Measurements from ENCODE around the gene PRR33. TPM values are rescaled to one million over a fixed set of nuclear protein-coding genes. Genes with fewer than 3 reads are reported as not detected.

PRR33 gene
- total RNA-seq, 1 experiment from 2014 or later = not detected

DNA sequence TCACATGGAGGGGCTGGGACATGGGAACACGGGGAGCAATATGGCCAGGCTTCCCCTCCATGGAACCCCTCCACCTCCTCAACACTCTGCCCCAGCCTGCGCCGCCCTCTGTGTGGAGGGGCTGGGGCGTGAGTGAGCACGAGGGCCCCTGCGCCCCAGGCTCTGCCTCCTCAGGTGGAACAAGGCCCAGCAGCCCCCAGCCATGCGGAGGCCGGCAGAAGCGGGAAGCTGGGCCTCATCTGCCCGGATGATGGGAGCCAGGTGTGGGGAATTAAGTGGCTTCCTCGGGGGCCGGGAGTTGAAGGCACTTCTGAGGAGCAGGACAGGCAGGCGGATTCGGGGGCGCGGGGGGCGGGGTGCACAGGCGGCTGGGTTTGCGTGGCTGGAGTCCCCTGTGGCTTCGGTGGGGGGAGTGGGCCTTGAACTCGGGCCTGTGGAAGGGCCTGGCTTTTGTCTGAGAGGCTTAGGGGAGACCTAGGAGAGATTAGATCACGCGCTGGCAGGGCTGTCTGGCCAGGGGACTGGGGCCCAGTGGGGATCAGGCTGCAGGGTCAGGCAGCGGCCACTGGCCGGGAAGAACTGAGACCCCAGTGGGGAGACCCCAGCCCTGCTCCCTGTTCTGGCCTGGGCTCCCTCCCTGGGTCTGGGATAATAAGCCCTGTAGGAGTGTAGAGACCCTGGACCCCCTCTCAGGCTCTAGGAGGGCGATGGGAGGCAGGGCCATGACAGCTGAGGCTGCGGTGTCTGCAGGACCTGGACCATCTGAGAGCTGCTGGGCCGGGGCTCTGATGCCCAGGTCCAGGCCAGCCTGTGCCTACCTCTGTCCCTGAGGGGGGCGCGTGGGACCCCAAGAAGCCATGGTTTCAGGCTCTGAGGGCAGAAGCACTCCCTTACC, 13.3 kb downstream of the PRR33 start:
- no peaks in the 10 kb centered on the region for H3K9me3 ChIP-seq (ENCODE audit: control insufficient read depth in 1 of 2, insufficient read depth in 1 of 2, low read depth in 1 of 2, low read length in 2 of 2)
- no peak overlapping the region for H3K4me3 ChIP-seq (replicated peaks in 1 of 2; ENCODE audit: low read depth in 1 of 2, low read length in 2 of 2)
- no peak overlapping the region for H3K9ac ChIP-seq (ENCODE audit: low read length)
- H3K27ac ChIP-seq (ENCODE audit: low read depth, low read length) = no peak overlapping the region
- H3K9me2 ChIP-seq (ENCODE audit: insufficient read depth) = no peaks in the 10 kb centered on the region
- ChIA-PET CTCF (no interaction called here), RAD21 (ENCODE audit: low non-redundant PET in 1 of 2, low total read pairs in 2 of 2, uncharacterized antibody in 2 of 2, unreplicated experiment in 2 of 2) (no interaction called here), POLR2A (no interaction called here)
- no peak overlapping the region for H3K4me2 ChIP-seq (ENCODE audit: low read length)
- H2AFZ ChIP-seq (ENCODE audit: low read depth, low read length, poor library complexity, severe bottlenecking) = no peak overlapping the region
- TF ChIP-seq, protein P1, sequence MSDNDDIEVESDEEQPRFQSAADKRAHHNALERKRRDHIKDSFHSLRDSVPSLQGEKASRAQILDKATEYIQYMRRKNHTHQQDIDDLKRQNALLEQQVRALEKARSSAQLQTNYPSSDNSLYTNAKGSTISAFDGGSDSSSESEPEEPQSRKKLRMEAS (IDR thresholded peaks at IDR 0.05) = no peak
- TF ChIP-seq SRF (IDR thresholded peaks at IDR 0.05; ENCODE audit: low read depth) (no peak), CBX3 (IDR thresholded peaks at IDR 0.05; ENCODE audit: low read depth) (no peak), FOSL1 (IDR thresholded peaks at IDR 0.05; ENCODE audit: low read depth) (no peak), YY1 (IDR thresholded peaks at IDR 0.05; ENCODE audit: extremely low read depth, insufficient replicate concordance, low read depth, low read length) (no peak), SIN3A (IDR thresholded peaks at IDR 0.05; ENCODE audit: low read depth) (no peak), EZH2 (IDR thresholded peaks at IDR 0.05) (no peak), ZNF274 (IDR thresholded peaks at IDR 0.05; ENCODE audit: low read depth, low read length) (no peak), SP1 (IDR thresholded peaks at IDR 0.05; ENCODE audit: low read depth) (no peak), TCF7L2 (IDR thresholded peaks at IDR 0.05; ENCODE audit: borderline replicate concordance, extremely low read depth, insufficient read depth, insufficient read length) (no peak), JUND (IDR thresholded peaks at IDR 0.05) (no peak), POLR2AphosphoS5 (IDR thresholded peaks at IDR 0.05; ENCODE audit: low read depth, low read length) (no peak), CEBPB (IDR thresholded peaks at IDR 0.05; ENCODE audit: low read depth) (no peak)
- TF ChIP-seq, protein P2, sequence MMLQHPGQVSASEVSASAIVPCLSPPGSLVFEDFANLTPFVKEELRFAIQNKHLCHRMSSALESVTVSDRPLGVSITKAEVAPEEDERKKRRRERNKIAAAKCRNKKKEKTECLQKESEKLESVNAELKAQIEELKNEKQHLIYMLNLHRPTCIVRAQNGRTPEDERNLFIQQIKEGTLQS (IDR thresholded peaks at IDR 0.05) = no peak
- TF ChIP-seq, protein P3, sequence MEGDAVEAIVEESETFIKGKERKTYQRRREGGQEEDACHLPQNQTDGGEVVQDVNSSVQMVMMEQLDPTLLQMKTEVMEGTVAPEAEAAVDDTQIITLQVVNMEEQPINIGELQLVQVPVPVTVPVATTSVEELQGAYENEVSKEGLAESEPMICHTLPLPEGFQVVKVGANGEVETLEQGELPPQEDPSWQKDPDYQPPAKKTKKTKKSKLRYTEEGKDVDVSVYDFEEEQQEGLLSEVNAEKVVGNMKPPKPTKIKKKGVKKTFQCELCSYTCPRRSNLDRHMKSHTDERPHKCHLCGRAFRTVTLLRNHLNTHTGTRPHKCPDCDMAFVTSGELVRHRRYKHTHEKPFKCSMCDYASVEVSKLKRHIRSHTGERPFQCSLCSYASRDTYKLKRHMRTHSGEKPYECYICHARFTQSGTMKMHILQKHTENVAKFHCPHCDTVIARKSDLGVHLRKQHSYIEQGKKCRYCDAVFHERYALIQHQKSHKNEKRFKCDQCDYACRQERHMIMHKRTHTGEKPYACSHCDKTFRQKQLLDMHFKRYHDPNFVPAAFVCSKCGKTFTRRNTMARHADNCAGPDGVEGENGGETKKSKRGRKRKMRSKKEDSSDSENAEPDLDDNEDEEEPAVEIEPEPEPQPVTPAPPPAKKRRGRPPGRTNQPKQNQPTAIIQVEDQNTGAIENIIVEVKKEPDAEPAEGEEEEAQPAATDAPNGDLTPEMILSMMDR (IDR thresholded peaks at IDR 0.05 in 2 of 3, conservative IDR thresholded peaks at IDR 0.05 in 1 of 3; ENCODE audit: borderline replicate concordance in 1 of 3, insufficient read depth in 1 of 3, low read depth in 2 of 3, low read length in 2 of 3) = no peak
- TF ChIP-seq, protein P4, sequence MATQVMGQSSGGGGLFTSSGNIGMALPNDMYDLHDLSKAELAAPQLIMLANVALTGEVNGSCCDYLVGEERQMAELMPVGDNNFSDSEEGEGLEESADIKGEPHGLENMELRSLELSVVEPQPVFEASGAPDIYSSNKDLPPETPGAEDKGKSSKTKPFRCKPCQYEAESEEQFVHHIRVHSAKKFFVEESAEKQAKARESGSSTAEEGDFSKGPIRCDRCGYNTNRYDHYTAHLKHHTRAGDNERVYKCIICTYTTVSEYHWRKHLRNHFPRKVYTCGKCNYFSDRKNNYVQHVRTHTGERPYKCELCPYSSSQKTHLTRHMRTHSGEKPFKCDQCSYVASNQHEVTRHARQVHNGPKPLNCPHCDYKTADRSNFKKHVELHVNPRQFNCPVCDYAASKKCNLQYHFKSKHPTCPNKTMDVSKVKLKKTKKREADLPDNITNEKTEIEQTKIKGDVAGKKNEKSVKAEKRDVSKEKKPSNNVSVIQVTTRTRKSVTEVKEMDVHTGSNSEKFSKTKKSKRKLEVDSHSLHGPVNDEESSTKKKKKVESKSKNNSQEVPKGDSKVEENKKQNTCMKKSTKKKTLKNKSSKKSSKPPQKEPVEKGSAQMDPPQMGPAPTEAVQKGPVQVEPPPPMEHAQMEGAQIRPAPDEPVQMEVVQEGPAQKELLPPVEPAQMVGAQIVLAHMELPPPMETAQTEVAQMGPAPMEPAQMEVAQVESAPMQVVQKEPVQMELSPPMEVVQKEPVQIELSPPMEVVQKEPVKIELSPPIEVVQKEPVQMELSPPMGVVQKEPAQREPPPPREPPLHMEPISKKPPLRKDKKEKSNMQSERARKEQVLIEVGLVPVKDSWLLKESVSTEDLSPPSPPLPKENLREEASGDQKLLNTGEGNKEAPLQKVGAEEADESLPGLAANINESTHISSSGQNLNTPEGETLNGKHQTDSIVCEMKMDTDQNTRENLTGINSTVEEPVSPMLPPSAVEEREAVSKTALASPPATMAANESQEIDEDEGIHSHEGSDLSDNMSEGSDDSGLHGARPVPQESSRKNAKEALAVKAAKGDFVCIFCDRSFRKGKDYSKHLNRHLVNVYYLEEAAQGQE (IDR thresholded peaks at IDR 0.05; ENCODE audit: low read depth) = no peak
- intact Hi-C loops (cut with micrococcal nuclease) = no loop called here
- BruUV-seq (replicated peaks) = no TSS peak
- peaks cover 0 to 4% of the 10 kb centered on the region in 2 experiments; a peak in 1 of 4 replicates for H3K4me1 ChIP-seq (ENCODE audit: control insufficient read depth in 1 of 2, insufficient read depth in 2 of 2, low read length in 2 of 2)
- H3K27me3 ChIP-seq (ENCODE audit: insufficient read depth, low read length) = no peaks in the 10 kb centered on the region
- ATAC-seq (no peak), DNase-seq (ENCODE audit: low read depth, low spot score) (no peak)
- H3K79me2 ChIP-seq (ENCODE audit: insufficient read depth, low read length) = no peaks in the 10 kb centered on the region
- no peaks in the 10 kb centered on the region for H4K20me1 ChIP-seq (ENCODE audit: insufficient read depth)
- no peaks in the 10 kb centered on the region for H3K36me3 ChIP-seq (ENCODE audit: control insufficient read depth in 1 of 2, insufficient read depth in 2 of 2, low read length in 2 of 2)
